ENCODE data around the gene STEEP1. TPM values are rescaled to one million over a fixed set of nuclear protein-coding genes. Genes with fewer than 3 reads are reported as not detected.
"Not testable (repeated sequence)": the region's sequence is repeated elsewhere in the genome, so short reads cannot be mapped to it uniquely, and the experiment has no call there.

Gene STEEP1
- total RNA-seq, 1 experiment from 2014 or later, result 104 TPM

GRCh38 chrX:119512146-119512800 is 52.9 kb downstream of the STEEP1 start:
- Histone ChIP-seq H2AFZ (ENCODE audit: low read length) (peak overlapping the region; percentile 86), H3K9me3 (ENCODE audit: low read length) (no peaks in the 10 kb centered on the region), H3K9me2 (replicated peaks; ENCODE audit: low read length) (no peaks in the 10 kb centered on the region), H3K79me2 (ENCODE audit: low read length) (no peaks in the 10 kb centered on the region), H4K20me1 (ENCODE audit: low read length) (no peaks in the 10 kb centered on the region), H3F3A (ENCODE audit: low read length, unreplicated experiment) (no peaks in the 10 kb centered on the region), H3K4me2 (ENCODE audit: low read length) (0 out of 2 replicates have a peak overlapping the region, but pooled peaks have one; percentile 44), H3K27me3 (ENCODE audit: low read length) (no peaks in the 10 kb centered on the region), H3K4me3 (ENCODE audit: low read length) (no peak overlapping the region), H3K27ac (ENCODE audit: low read length) (no peak overlapping the region), H3K4me1 (ENCODE audit: insufficient read depth, low read length) (peaks cover 4% of the 10 kb centered on the region), H3K36me3 (ENCODE audit: low read depth, low read length) (no peaks in the 10 kb centered on the region), H3K9ac (ENCODE audit: low read length) (no peak overlapping the region)
- peak; percentile 85 for DNase-seq
- ChIA-PET CTCF (interaction anchor here (0.9 to 1.7 kb wide), 7 partner anchors 9 to 340 kb away, joined by 3 to 10 read pairs (median 6); partner anchors contain the start of gene UPF3B), POLR2A (ENCODE audit: unreplicated experiment) (interaction anchor here (0.6 to 1.6 kb wide), 3 partner anchors 9 to 91 kb away, joined by 3 to 7 read pairs (median 6); no protein-coding TSS in a partner anchor)
- peak; percentile 98 for ATAC-seq
- peak; percentile 86 for TF ChIP-seq CTCF (conservative IDR thresholded peaks at IDR 0.05; ENCODE audit: low read depth, low read length)
- TF ChIP-seq EZH2 (IDR thresholded peaks at IDR 0.05; ENCODE audit: low read length, unreplicated experiment), result no peak
- no peak for TF ChIP-seq EZH2phosphoT487 (IDR thresholded peaks at IDR 0.05; ENCODE audit: borderline replicate concordance, low read length)
- intact Hi-C loops (cut with micrococcal nuclease), result loop anchor here (1.0 to 2.0 kb wide), 3 partner anchors 24 to 95 kb away; no protein-coding TSS in a partner anchor
- no TSS peak for BruUV-seq (replicated peaks)

- Histone ChIP-seq H3K4me1 (ENCODE audit: insufficient read depth, low read length) (peaks cover 18% of the 10 kb centered on the region), H3K4me3 (ENCODE audit: low read length) (no peak overlapping the region), H3K79me2 (ENCODE audit: low read length) (no peaks in the 10 kb centered on the region), H3F3A (ENCODE audit: low read length, unreplicated experiment) (peaks cover 5% of the 10 kb centered on the region), H3K9me2 (replicated peaks; ENCODE audit: low read length) (no peaks in the 10 kb centered on the region), H2AFZ (ENCODE audit: low read length) (no peak overlapping the region), H3K9me3 (ENCODE audit: low read length) (no peaks in the 10 kb centered on the region), H3K4me2 (ENCODE audit: low read length) (no peak overlapping the region), H4K20me1 (ENCODE audit: low read length) (no peaks in the 10 kb centered on the region), H3K27me3 (ENCODE audit: low read length) (no peaks in the 10 kb centered on the region), H3K36me3 (ENCODE audit: low read depth, low read length) (no peaks in the 10 kb centered on the region), H3K9ac (ENCODE audit: low read length) (no peak overlapping the region), H3K27ac (ENCODE audit: low read length) (no peak overlapping the region)
- DNase-seq (no peak), ATAC-seq (no peak)
- intact Hi-C loops (cut with micrococcal nuclease), result no loop called here
- ChIA-PET POLR2A (ENCODE audit: unreplicated experiment) (interaction anchor here (0.6 kb wide), 1 partner anchor 284 kb away, joined by 3 read pairs; the partner anchor contains the start of gene RPL39), CTCF (no interaction called here)
- no TSS peak for BruUV-seq (replicated peaks)
- TF ChIP-seq EZH2phosphoT487 (IDR thresholded peaks at IDR 0.05; ENCODE audit: borderline replicate concordance, low read length) (no peak), CTCF (conservative IDR thresholded peaks at IDR 0.05; ENCODE audit: low read depth, low read length) (no peak), EZH2 (IDR thresholded peaks at IDR 0.05; ENCODE audit: low read length, unreplicated experiment) (no peak)
These were observed 58.0 kb downstream of the STEEP1 start for GRCh38 chrX:119507206-119507605.

- no peak overlapping the region for H2AFZ ChIP-seq (ENCODE audit: low read length)
- POLR2A ChIA-PET (ENCODE audit: unreplicated experiment), result no interaction called here
- H3K36me3 ChIP-seq (ENCODE audit: low read depth, low read length), result no peaks in the 10 kb centered on the region
- no peaks in the 10 kb centered on the region for H3K9me2 ChIP-seq (replicated peaks; ENCODE audit: low read length)
- DNase-seq (no peak), ATAC-seq (no peak)
- no peaks in the 10 kb centered on the region for H3K9me3 ChIP-seq (ENCODE audit: low read length)
- no TSS peak for BruUV-seq (replicated peaks)
- no peak overlapping the region for H3K4me3 ChIP-seq (ENCODE audit: low read length)
- no peaks in the 10 kb centered on the region for H3K79me2 ChIP-seq (ENCODE audit: low read length)
- CTCF ChIA-PET, result no interaction called here
- H4K20me1 ChIP-seq (ENCODE audit: low read length), result no peaks in the 10 kb centered on the region
- peaks cover 29% of the 10 kb centered on the region for H3K4me1 ChIP-seq (ENCODE audit: insufficient read depth, low read length)
- intact Hi-C loops (cut with micrococcal nuclease), result no loop called here
- H3K27ac ChIP-seq (ENCODE audit: low read length), result no peak overlapping the region
- H3K4me2 ChIP-seq (ENCODE audit: low read length), result no peak overlapping the region
- H3F3A ChIP-seq (ENCODE audit: low read length, unreplicated experiment), result peaks cover 9% of the 10 kb centered on the region
- TF ChIP-seq EZH2phosphoT487 (IDR thresholded peaks at IDR 0.05; ENCODE audit: borderline replicate concordance, low read length) (no peak), EZH2 (IDR thresholded peaks at IDR 0.05; ENCODE audit: low read length, unreplicated experiment) (no peak), CTCF (conservative IDR thresholded peaks at IDR 0.05; ENCODE audit: low read depth, low read length) (no peak)
- no peak overlapping the region for H3K9ac ChIP-seq (ENCODE audit: low read length)
- no peaks in the 10 kb centered on the region for H3K27me3 ChIP-seq (ENCODE audit: low read length)
These were observed 59.3 kb downstream of the STEEP1 start for GRCh38 chrX:119505945-119506344.

GRCh38 chrX:119505145-119505544 is 60.1 kb downstream of the STEEP1 start:
- H3K4me3 ChIP-seq (ENCODE audit: low read length), result not testable (repeated sequence)

More at GRCh38 chrX:119505145-119505544, 60.1 kb downstream of the STEEP1 start:
- H3K27ac ChIP-seq (ENCODE audit: low read length); H3K9me3 ChIP-seq (ENCODE audit: low read length); BruUV-seq (replicated peaks); H4K20me1 ChIP-seq (ENCODE audit: low read length); POLR2A ChIA-PET (ENCODE audit: unreplicated experiment); H3K4me2 ChIP-seq (ENCODE audit: low read length); H3K9me2 ChIP-seq (replicated peaks; ENCODE audit: low read length); H3K36me3 ChIP-seq (ENCODE audit: low read depth, low read length); CTCF ChIA-PET; intact Hi-C loops (cut with micrococcal nuclease); DNase-seq; H3K79me2 ChIP-seq (ENCODE audit: low read length); H3K27me3 ChIP-seq (ENCODE audit: low read length); H3F3A ChIP-seq (ENCODE audit: low read length, unreplicated experiment); ATAC-seq; H3K9ac ChIP-seq (ENCODE audit: low read length); H2AFZ ChIP-seq (ENCODE audit: low read length): not testable (repeated sequence)
- peaks cover 35% of the 10 kb centered on the region for H3K4me1 ChIP-seq (ENCODE audit: insufficient read depth, low read length)

Measured in PC-3 (cell line).